SU-DHL-6 (cell line): ENCODE measurements around the gene SLC26A2.

ENCODE experiments used
- H2AFZ ChIP-seq: fragments of 200-600 bp; sonication (generic); 2 replicates; pipeline ENCODE4 v1.6.1; 2014; ENCODE audit warnings: low read depth, mild to moderate bottlenecking, moderate library complexity, mixed read lengths, antibody characterized with exemption, low read length; ENCODE audit not compliant: severe bottlenecking
- H3F3A ChIP-seq: fragments of 200-600 bp; shearing (Covaris generic); 2 replicates; pipeline ENCODE4 v1.6.0; 2016; ENCODE audit warnings: antibody characterized with exemption, mild to moderate bottlenecking; ENCODE audit not compliant: insufficient read depth
- H3K27ac ChIP-seq: fragments of 200-600 bp; sonication (generic); 2 replicates; pipeline ENCODE4 v1.5.1; 2016; ENCODE audit warnings: low read depth, mild to moderate bottlenecking, low read length, moderate library complexity, mixed read lengths
- H3K27me3 ChIP-seq: fragments of 200-600 bp; sonication (generic), shearing (Covaris generic); 2 replicates; pipeline ENCODE4 v1.6.0; 2014; ENCODE audit warnings: mild to moderate bottlenecking, low read length
- H3K36me3 ChIP-seq: fragments of 200-600 bp; sonication (generic); 2 replicates; pipeline ENCODE4 v1.6.1; 2014; ENCODE audit warnings: mild to moderate bottlenecking, low read length, mixed read lengths
- H3K4me2 ChIP-seq: fragments of 300-600, 200-600 bp; shearing (Covaris generic), sonication (generic); 2 replicates; pipeline ENCODE4 v1.6.0; 2014; ENCODE audit warnings: low read length, low read depth, mild to moderate bottlenecking; ENCODE audit not compliant: poor library complexity, severe bottlenecking
- H3K4me3 ChIP-seq: fragments of 200-600 bp; sonication (generic); 2 replicates; pipeline ENCODE4 v1.5.1; 2014; ENCODE audit warnings: antibody characterized with exemption, low read length, mild to moderate bottlenecking, mixed read lengths; ENCODE audit not compliant: insufficient read depth, poor library complexity, severe bottlenecking
- H3K79me2 ChIP-seq: fragments of 200-600 bp; sonication (generic); 2 replicates; pipeline ENCODE4 v1.6.1; 2014; ENCODE audit warnings: mild to moderate bottlenecking, low read length, moderate library complexity; ENCODE audit not compliant: insufficient read depth
- H3K9ac ChIP-seq: fragments of 200-600 bp; sonication (generic); 2 replicates; pipeline ENCODE4 v1.7.0; 2014; ENCODE audit warnings: mild to moderate bottlenecking, low read length
- H3K9me2 ChIP-seq: fragments of 200-600 bp; sonication (generic); replicated peaks from 2 replicates; pipeline ENCODE4 v1.6.1; 2014; ENCODE audit warnings: low read length; ENCODE audit not compliant: insufficient read depth
- H3K9me3 ChIP-seq: fragments of 200-600 bp; sonication (generic); 2 replicates; pipeline ENCODE4 v1.6.1; 2014; ENCODE audit warnings: low read length, mixed read lengths; ENCODE audit not compliant: insufficient read depth
- H4K20me1 ChIP-seq: fragments of 200-600 bp; sonication (generic); 2 replicates; pipeline ENCODE4 v1.6.1; 2014; ENCODE audit warnings: low read depth, mild to moderate bottlenecking, antibody characterized with exemption, low read length, moderate library complexity, mixed read lengths
- EZH2phosphoT487 ChIP-seq: fragments of 200-600 bp; sonication (generic), shearing (Covaris generic); conservative IDR thresholded peaks from 2 replicates; pipeline ENCODE4 v1.6.1; 2018; ENCODE audit warnings: mild to moderate bottlenecking, antibody characterized with exemption, low read length, moderate library complexity, mixed read lengths
- TF ChIP-seq, protein P1 (sequence below): fragments of 200-600 bp; sonication (generic); IDR thresholded peaks from one replicate; pipeline ENCODE4 v1.5.1; 2017; ENCODE audit warnings: antibody characterized with exemption, mild to moderate bottlenecking, low read length, moderate library complexity; ENCODE audit not compliant: insufficient read depth, poor library complexity, severe bottlenecking

The SLC26A2 gene

DNA sequence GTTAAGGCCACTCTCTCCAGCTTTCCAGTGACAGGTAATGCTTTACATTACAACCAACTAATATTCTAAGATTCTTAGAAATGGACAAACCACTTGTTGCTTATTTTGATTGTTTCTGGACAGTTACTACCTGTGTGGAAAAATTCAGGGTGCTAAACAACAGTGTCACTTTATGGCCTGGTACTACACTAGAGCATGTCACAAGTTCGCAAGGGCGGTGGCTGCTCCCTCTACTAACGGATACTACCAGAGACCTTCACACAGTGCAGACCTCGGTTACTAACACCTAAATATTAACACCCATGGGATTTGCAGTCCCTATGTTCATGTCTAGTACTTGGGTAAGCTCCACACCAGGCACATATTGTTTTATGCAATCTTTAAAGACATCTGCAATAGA lies 53.4 kb downstream of the SLC26A2 start:
- Histone ChIP-seq H3K36me3 (peaks cover 56% of the 10 kb centered on the region), H3K4me3 (no peak overlapping the region)

DNA sequence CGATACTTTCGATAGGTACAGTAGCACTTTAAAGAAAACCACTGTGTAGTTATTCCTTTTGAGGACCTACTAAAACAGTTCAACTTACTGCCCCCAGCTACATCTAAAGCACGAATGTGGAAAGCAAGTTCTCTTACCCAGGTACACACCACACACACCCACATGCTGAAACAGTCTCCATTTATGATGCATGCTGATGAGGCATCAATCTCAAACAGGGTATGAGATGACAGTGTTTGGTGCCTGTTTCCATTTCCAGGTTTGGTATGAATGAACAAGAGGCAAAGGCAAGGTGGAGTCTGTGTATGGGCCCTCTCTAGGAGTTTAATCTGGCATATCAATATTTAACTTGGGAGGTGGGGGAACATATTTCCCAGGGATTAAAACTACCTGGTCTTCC lies 53.9 kb downstream of the SLC26A2 start:
- no peaks in the 10 kb centered on the region for H3F3A ChIP-seq
- H3K9ac ChIP-seq = no peak overlapping the region
- H3K27me3 ChIP-seq = no peaks in the 10 kb centered on the region
- no peaks in the 10 kb centered on the region for H3K79me2 ChIP-seq
- H2AFZ ChIP-seq = no peak overlapping the region
- no peak for TF ChIP-seq EZH2phosphoT487
- TF ChIP-seq, protein P1, sequence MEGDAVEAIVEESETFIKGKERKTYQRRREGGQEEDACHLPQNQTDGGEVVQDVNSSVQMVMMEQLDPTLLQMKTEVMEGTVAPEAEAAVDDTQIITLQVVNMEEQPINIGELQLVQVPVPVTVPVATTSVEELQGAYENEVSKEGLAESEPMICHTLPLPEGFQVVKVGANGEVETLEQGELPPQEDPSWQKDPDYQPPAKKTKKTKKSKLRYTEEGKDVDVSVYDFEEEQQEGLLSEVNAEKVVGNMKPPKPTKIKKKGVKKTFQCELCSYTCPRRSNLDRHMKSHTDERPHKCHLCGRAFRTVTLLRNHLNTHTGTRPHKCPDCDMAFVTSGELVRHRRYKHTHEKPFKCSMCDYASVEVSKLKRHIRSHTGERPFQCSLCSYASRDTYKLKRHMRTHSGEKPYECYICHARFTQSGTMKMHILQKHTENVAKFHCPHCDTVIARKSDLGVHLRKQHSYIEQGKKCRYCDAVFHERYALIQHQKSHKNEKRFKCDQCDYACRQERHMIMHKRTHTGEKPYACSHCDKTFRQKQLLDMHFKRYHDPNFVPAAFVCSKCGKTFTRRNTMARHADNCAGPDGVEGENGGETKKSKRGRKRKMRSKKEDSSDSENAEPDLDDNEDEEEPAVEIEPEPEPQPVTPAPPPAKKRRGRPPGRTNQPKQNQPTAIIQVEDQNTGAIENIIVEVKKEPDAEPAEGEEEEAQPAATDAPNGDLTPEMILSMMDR = no peak
- peaks cover 56% of the 10 kb centered on the region for H3K36me3 ChIP-seq
- H4K20me1 ChIP-seq = no peaks in the 10 kb centered on the region
- no peaks in the 10 kb centered on the region for H3K9me3 ChIP-seq
- no peak overlapping the region for H3K4me3 ChIP-seq
- H3K9me2 ChIP-seq = no peaks in the 10 kb centered on the region
- no peak overlapping the region for H3K27ac ChIP-seq
- no peak overlapping the region for H3K4me2 ChIP-seq

More for the DNA sequence above, 53.4 kb downstream of the SLC26A2 start:
- Histone ChIP-seq H3K27me3 (no peaks in the 10 kb centered on the region), H3K79me2 (no peaks in the 10 kb centered on the region), H3K9me2 (no peaks in the 10 kb centered on the region), H3K9me3 (no peaks in the 10 kb centered on the region), H3K9ac (no peak overlapping the region), H3K4me2 (no peak overlapping the region), H2AFZ (no peak overlapping the region), H3K27ac (no peak overlapping the region), H3F3A (no peaks in the 10 kb centered on the region), H4K20me1 (no peaks in the 10 kb centered on the region)
- TF ChIP-seq, protein P1 = no peak
- TF ChIP-seq EZH2phosphoT487 = no peak

DNA sequence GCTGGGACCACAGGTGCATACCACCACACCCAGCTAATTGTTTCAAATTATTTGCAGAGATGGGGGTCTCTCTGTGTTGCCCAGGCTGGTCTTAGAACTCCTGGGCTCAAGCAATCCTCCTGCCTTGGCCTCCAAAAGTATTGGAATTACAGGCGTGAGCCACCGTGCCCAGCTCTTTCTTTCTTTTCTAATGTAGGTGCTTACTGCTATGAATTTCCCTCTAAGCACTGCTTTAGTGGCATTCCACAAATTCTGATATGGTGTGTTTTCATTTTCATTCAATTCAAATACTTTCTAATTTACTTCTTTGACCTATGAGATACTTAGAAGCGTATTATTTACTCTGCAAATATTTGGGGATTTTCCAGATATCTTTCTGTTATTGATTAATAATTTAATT lies 54.9 kb downstream of the SLC26A2 start:
- Histone ChIP-seq H3K4me3 (no peak overlapping the region), H4K20me1 (no peaks in the 10 kb centered on the region), H3K4me2 (no peak overlapping the region), H3K36me3 (peaks cover 62% of the 10 kb centered on the region), H3K27ac (no peak overlapping the region), H3K9me3 (no peaks in the 10 kb centered on the region), H3K79me2 (no peaks in the 10 kb centered on the region), H3F3A (no peaks in the 10 kb centered on the region), H3K9me2 (no peaks in the 10 kb centered on the region), H3K9ac (no peak overlapping the region), H3K27me3 (no peaks in the 10 kb centered on the region), H2AFZ (no peak overlapping the region)
- TF ChIP-seq EZH2phosphoT487 = no peak
- TF ChIP-seq, protein P1 = no peak
